ENCODE measurements around the gene ARHGAP20.

DNA sequence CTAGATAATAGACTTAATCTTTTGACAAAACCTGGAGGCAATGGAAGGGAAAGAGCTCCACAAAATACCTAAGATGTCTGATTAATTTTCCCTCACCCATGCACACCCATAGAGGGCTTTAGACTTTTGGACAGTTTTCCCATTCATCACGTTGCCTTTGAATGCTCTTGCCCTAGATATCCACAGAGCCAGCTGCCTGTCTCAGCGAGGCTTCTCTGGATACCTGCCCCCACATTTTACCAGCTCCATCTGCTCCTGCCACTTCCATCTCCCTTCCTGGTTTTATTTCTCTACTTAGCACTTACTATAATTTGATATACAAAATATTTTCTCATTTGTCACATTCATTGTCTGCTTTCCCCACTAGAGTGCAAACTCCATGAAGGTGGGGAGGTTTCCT, 145.7 kb downstream of the ARHGAP20 start:
- TF ChIP-seq POLR2A (IDR thresholded peaks at IDR 0.05), result no peak
- TF ChIP-seq, protein P1, sequence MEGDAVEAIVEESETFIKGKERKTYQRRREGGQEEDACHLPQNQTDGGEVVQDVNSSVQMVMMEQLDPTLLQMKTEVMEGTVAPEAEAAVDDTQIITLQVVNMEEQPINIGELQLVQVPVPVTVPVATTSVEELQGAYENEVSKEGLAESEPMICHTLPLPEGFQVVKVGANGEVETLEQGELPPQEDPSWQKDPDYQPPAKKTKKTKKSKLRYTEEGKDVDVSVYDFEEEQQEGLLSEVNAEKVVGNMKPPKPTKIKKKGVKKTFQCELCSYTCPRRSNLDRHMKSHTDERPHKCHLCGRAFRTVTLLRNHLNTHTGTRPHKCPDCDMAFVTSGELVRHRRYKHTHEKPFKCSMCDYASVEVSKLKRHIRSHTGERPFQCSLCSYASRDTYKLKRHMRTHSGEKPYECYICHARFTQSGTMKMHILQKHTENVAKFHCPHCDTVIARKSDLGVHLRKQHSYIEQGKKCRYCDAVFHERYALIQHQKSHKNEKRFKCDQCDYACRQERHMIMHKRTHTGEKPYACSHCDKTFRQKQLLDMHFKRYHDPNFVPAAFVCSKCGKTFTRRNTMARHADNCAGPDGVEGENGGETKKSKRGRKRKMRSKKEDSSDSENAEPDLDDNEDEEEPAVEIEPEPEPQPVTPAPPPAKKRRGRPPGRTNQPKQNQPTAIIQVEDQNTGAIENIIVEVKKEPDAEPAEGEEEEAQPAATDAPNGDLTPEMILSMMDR (IDR thresholded peaks at IDR 0.05), result no peak

Data from ovary (tissue), 3 donors.